ENCODE data around the gene WLS.

WLS gene

GRCh38 chr1:68229650-68230483 is 2.5 kb downstream of the WLS start:
- DNase-seq (ENCODE audit: extremely low read depth in 1 of 2, low read depth in 1 of 2) = no peak

- no peak for DNase-seq (ENCODE audit: extremely low read depth in 1 of 2, low read depth in 1 of 2)
Observed at GRCh38 chr1:68228851-68229250, 3.5 kb downstream of the WLS start.

GRCh38 chr1:68227598-68227997 is 4.7 kb downstream of the WLS start:
- DNase-seq (ENCODE audit: extremely low read depth in 1 of 2, low read depth in 1 of 2) = no peak

- DNase-seq (ENCODE audit: extremely low read depth in 1 of 2, low read depth in 1 of 2) = no peak
Observed at GRCh38 chr1:68225781-68226180, 6.5 kb downstream of the WLS start.

- DNase-seq (ENCODE audit: extremely low read depth in 1 of 2, low read depth in 1 of 2) = no peak
Observed at GRCh38 chr1:68223687-68224086, 8.6 kb downstream of the WLS start.

GRCh38 chr1:68221980-68222373 is 10.3 kb downstream of the WLS start:
- DNase-seq (ENCODE audit: extremely low read depth in 1 of 2, low read depth in 1 of 2) = no peak

GRCh38 chr1:68221001-68221979 is 11.0 kb downstream of the WLS start:
- no peak for DNase-seq (ENCODE audit: extremely low read depth in 1 of 2, low read depth in 1 of 2)

GRCh38 chr1:68220420-68220819 is 11.9 kb downstream of the WLS start:
- DNase-seq (ENCODE audit: extremely low read depth in 1 of 2, low read depth in 1 of 2) = no peak

GRCh38 chr1:68218490-68218889 is 13.8 kb downstream of the WLS start:
- DNase-seq (ENCODE audit: extremely low read depth in 1 of 2, low read depth in 1 of 2) = no peak

GRCh38 chr1:68217618-68218017 is 14.7 kb downstream of the WLS start:
- DNase-seq (ENCODE audit: extremely low read depth in 1 of 2, low read depth in 1 of 2) = no peak

GRCh38 chr1:68217060-68217554 is 15.2 kb downstream of the WLS start:
- no peak for DNase-seq (ENCODE audit: extremely low read depth in 1 of 2, low read depth in 1 of 2)

GRCh38 chr1:68216089-68216772 is 16.1 kb downstream of the WLS start:
- DNase-seq (ENCODE audit: extremely low read depth in 1 of 2, low read depth in 1 of 2) = no peak

GRCh38 chr1:68213843-68214242 is 18.5 kb downstream of the WLS start:
- DNase-seq (ENCODE audit: extremely low read depth in 1 of 2, low read depth in 1 of 2) = no peak

GRCh38 chr1:68211761-68212380 is 20.5 kb downstream of the WLS start:
- DNase-seq (ENCODE audit: extremely low read depth in 1 of 2, low read depth in 1 of 2) = no peak

- DNase-seq (ENCODE audit: extremely low read depth in 1 of 2, low read depth in 1 of 2) = no peak
Observed at GRCh38 chr1:68210829-68211228, 21.5 kb downstream of the WLS start.

GRCh38 chr1:68210027-68210426 is 22.3 kb downstream of the WLS start:
- DNase-seq (ENCODE audit: extremely low read depth in 1 of 2, low read depth in 1 of 2) = no peak

GRCh38 chr1:68206848-68207689 is 25.3 kb downstream of the WLS start:
- DNase-seq (ENCODE audit: extremely low read depth in 1 of 2, low read depth in 1 of 2) = no peak

- no peak for DNase-seq (ENCODE audit: extremely low read depth in 1 of 2, low read depth in 1 of 2)
Observed at GRCh38 chr1:68205794-68206358, 26.4 kb downstream of the WLS start.

GRCh38 chr1:68204977-68205630 is 27.2 kb downstream of the WLS start:
- no peak for DNase-seq (ENCODE audit: extremely low read depth in 1 of 2, low read depth in 1 of 2)

Measured in stimulated activated CD8-positive, alpha-beta memory T cell treated with anti-CD3 and anti-CD28 coated beads, Interleukin-7, amount 100 ng/mL, for 48 hours (primary cell).